Fibroblast of mammary gland (primary cell): Measurements from ENCODE around the gene MEAK7.
A peak's percentile ranks its signal among the peaks of the same experiment; 100 is the strongest.
"Not testable (repeated sequence)": the region's sequence is repeated elsewhere in the genome, so short reads cannot be mapped to it uniquely, and the experiment has no call there.

ENCODE experiments used
- DNase-seq: peaks from one replicate; pipeline ENCODE4 v3.0.0-alpha.2; 2010; ENCODE audit warnings: low read depth
- H3K4me3 ChIP-seq: 2 replicates; pipeline ENCODE4 v1.5.1; 2011; ENCODE audit warnings: low read depth, mild to moderate bottlenecking, low read length, moderate library complexity; ENCODE audit not compliant: control insufficient read depth
- TF ChIP-seq, protein P1 (sequence below): conservative IDR thresholded peaks from 2 replicates; pipeline ENCODE4 v1.5.1; 2011; ENCODE audit warnings: low read depth, low read length, inconsistent platforms; ENCODE audit not compliant: control insufficient read depth, insufficient read depth

MEAK7 gene

DNA sequence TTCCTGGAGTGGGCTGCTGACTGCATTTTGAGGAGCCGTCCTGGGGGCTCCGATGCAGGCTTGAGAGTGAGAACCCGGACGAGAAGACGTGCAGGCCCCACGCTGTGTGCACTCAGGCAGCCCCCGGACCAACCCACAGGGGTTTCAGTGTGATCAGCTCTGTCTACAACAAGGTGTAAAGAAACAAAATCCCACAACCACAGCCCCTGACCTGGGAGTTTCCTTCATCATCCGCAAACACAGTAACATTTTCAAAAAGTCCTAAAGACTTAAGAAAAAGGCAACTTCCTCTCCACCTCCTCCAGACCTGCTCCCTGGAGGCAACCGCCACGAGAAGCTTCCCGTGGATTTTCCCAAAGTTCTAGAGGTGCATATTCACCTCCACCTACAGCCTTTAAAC lies 15.4 kb upstream of the MEAK7 start:
- no peak overlapping the region for H3K4me3 ChIP-seq
- TF ChIP-seq, protein P1, sequence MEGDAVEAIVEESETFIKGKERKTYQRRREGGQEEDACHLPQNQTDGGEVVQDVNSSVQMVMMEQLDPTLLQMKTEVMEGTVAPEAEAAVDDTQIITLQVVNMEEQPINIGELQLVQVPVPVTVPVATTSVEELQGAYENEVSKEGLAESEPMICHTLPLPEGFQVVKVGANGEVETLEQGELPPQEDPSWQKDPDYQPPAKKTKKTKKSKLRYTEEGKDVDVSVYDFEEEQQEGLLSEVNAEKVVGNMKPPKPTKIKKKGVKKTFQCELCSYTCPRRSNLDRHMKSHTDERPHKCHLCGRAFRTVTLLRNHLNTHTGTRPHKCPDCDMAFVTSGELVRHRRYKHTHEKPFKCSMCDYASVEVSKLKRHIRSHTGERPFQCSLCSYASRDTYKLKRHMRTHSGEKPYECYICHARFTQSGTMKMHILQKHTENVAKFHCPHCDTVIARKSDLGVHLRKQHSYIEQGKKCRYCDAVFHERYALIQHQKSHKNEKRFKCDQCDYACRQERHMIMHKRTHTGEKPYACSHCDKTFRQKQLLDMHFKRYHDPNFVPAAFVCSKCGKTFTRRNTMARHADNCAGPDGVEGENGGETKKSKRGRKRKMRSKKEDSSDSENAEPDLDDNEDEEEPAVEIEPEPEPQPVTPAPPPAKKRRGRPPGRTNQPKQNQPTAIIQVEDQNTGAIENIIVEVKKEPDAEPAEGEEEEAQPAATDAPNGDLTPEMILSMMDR: no peak
- no peak for DNase-seq

DNA sequence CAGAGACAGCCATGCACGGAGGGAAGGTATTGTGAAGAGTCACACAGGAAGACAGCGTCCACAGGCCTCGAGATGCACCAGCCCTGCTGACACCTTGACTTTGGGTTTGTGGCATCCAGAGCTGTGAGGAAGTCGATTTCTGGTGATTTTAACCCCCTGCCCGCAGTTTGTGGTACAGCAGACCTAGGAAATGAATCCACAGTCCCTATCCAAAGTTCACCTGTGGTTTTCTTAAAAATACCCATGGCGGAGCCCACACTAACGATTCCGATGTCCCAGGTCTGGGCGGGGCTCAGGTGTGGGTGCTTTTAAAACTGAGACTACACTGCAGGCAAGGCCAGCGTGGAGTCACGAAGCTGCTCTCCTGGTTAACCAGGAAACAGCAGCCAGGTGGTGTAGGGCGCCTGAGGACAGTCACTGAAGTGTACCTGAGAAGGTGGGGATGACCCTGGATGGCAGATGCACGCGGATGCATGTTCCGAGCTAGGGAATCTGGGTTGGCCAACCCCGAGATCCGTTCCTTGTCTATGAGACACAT lies 14.4 kb upstream of the MEAK7 start:
- DNase-seq: no peak
- TF ChIP-seq, protein P1: no peak
- no peak overlapping the region for H3K4me3 ChIP-seq

DNA sequence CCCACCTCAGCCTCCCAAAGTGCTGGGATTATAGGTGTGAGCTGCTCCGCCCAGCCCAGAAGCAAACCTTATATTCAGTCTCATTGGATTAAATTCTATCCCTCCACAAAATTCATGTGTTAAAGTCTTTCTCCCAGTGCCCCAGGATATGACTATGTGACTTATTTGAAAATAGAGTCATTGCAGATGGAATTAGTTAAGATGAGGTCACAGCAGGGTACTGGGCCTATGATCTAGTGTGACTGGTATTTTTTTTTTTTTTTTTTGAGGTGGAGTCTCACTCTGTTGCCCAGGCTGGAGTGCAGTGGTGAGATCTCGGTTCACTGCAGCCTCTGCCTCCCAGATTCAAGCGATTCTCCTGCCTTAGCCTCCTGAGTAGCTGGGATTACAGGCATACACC lies 13.8 kb upstream of the MEAK7 start:
- DNase-seq: peak; percentile 89
- not testable (repeated sequence) for H3K4me3 ChIP-seq

DNA sequence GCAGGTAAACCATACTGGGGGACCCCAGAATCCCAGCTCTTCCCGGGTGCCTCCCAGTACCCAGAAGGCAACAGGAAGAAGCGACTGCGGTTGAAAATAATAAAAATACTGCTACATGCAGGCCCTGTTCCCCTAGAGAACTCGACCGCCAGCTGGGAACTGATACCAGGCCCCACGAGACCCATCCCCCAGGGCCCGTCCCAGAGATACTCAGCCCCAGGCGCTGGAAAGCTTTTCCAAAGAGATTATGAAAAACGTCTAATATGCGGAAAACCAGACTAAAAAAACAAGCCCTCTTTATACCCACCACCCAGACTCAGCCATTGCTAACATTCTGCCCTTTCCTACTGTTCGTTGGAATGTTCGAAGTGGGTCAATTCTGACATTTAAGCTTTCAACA lies 12.9 kb upstream of the MEAK7 start:
- no peak for DNase-seq
- TF ChIP-seq, protein P1: no peak

DNA sequence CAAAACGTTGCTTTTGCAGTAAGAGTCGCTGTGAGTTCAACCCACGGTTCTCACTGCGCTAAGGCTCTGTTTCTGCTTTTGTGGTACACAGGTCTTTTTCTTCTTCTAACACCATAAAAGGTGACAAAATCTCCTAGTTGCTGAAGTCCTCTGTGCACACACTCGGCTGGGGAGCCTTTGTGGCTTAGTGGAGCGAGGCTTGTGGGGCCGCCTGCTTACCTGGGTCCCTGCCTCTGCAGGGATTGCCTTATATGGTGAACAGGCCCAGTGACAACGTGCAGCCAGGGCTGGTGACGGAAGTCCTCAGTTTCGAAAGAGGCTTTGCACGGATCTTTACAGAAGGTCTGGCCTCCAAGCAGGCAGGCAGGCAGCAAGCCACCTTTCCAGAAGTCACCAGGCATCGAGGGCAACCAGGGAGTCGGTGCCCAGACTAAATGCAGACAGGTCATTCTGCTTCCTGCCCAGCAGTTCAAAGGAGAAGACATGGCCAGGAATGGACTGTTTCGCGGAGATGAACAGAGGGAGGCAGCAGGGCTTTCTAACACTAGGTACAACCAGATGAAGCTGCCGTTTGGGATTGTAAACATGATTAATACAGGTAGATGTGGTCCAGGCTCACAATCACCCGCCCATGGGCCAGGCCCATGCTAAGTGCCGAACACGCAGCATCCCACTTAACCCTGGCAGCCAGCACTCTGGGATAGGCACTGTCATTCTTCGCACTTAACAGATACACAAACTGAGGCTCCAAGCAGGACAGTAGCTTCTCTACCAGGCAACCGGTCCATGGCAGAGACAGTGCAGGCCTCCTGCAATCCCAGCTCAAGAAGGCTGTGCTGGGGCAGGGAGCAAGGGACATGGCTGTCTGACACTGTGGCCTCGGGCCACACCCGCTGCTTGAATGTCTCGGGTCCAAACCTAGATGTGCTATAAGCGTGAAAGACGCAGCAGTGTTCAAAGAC lies 10.7 kb upstream of the MEAK7 start:
- TF ChIP-seq, protein P1: no peak
- H3K4me3 ChIP-seq: no peak overlapping the region
- no peak for DNase-seq

More for the DNA sequence above, 12.9 kb upstream of the MEAK7 start:
- H3K4me3 ChIP-seq: no peak overlapping the region

DNA sequence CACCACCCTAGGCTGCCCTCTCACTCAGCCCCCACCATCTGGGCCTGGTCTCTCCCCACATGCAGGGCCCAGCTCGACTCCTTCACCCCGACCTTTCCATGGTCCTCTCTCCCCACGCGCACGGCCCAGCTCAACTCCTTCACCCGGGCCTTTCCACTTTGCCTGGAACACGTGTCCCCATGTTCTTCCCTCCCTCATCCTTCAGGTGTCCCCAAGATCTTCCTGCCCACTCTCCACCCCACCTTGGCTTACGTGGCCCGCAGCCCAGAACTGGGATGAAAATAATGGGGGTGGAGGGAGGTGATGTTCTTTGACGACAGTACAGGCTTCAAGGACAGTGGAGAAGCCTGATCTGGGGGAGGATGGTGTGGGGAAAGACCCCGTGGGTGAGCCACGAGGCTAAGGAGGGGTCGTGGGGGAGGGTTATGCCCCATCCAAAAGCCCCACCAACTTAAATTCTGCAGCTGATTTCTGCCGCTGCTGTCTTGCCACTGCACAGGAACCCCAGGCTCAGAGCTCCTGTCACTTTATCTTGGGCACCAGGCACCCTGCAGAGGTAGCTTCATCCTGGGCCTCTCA lies 9.9 kb upstream of the MEAK7 start:
- DNase-seq: no peak
- TF ChIP-seq, protein P1: no peak
- no peak overlapping the region for H3K4me3 ChIP-seq

DNA sequence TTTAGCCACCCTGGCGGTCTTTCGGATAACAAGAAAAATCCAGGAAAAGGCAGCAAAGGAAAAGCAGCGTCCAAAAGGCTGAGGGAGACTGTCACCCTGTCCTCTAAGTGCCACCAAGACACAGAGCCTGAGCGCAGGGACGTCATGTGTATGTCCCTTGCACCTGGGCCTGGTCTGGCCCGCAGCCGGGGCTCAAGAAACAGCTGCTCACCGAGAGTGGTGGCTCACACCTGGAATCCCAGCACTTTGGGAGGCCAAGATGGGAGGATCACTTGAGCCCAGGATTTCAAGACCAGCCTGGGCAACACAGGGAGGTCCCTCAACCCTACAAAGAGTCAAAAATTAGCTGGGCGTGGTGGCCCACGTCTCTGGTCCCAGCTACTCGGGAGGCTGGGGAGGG lies 9.2 kb upstream of the MEAK7 start:
- no peak for DNase-seq
- H3K4me3 ChIP-seq: no peak overlapping the region
- TF ChIP-seq, protein P1: no peak
